Smooth muscle cell (in vitro differentiated cells): ENCODE data around the gene PTPRZ1. TPM values are rescaled to one million over a fixed set of nuclear protein-coding genes. Genes with fewer than 3 reads are reported as not detected.

Experiments
- DNase-seq: peaks from one replicate; lab custom pipeline; 2025; ENCODE audit not compliant: unreplicated experiment; lab: John Stamatoyannopoulos, UW
- H2AFZ ChIP-seq: fragments of 200-600 bp; sonication (generic); 2 replicates; pipeline ENCODE4 v1.6.0; 2016; ENCODE audit warnings: antibody characterized with exemption, low read depth, mild to moderate bottlenecking
- H3F3A ChIP-seq: fragments of 200-600 bp; sonication (generic); 2 replicates; pipeline ENCODE4 v1.6.0; 2017; ENCODE audit warnings: antibody characterized with exemption, low read depth
- H3K27ac ChIP-seq: fragments of 200-600 bp; sonication (generic); 2 replicates; pipeline ENCODE4 v1.5.1; 2016; ENCODE audit warnings: low read depth, mild to moderate bottlenecking
- H3K27me3 ChIP-seq: fragments of 200-600 bp; sonication (generic); 2 replicates; pipeline ENCODE4 v1.6.1; 2016; ENCODE audit warnings: low read depth, mild to moderate bottlenecking
- H3K36me3 ChIP-seq: fragments of 200-600 bp; sonication (generic); 2 replicates; pipeline ENCODE4 v1.5.1; 2016; ENCODE audit warnings: low read depth
- H3K4me1 ChIP-seq: fragments of 200-600 bp; sonication (generic); 2 replicates; pipeline ENCODE4 v1.5.1; 2016; ENCODE audit warnings: low read depth
- H3K4me2 ChIP-seq: fragments of 200-600 bp; sonication (generic); 2 replicates; pipeline ENCODE4 v1.6.0; 2016; ENCODE audit warnings: mild to moderate bottlenecking
- H3K4me3 ChIP-seq: fragments of 200-600 bp; sonication (generic); 2 replicates; pipeline ENCODE4 v1.5.1; 2016; ENCODE audit warnings: mild to moderate bottlenecking
- H3K79me2 ChIP-seq: fragments of 200-600 bp; sonication (generic); 2 replicates; pipeline ENCODE4 v1.6.0; 2016; ENCODE audit warnings: low read depth, mild to moderate bottlenecking
- H3K9ac ChIP-seq: fragments of 200-600 bp; sonication (generic); 2 replicates; pipeline ENCODE4 v1.6.0; 2016; ENCODE audit warnings: low read depth
- H3K9me3 ChIP-seq: fragments of 200-600 bp; sonication (generic); replicated peaks from 2 replicates; pipeline ENCODE4 v1.5.1; 2016; ENCODE audit warnings: low read depth
- H4K20me1 ChIP-seq: fragments of 200-600 bp; sonication (generic); 2 replicates; pipeline ENCODE4 v1.6.0; 2016; ENCODE audit warnings: low read depth
- WGBS: methylation state at CpG from one replicate; pipeline ENCODE4 v1.1.7; 2016; ENCODE audit warnings: low lambda C conversion rate; 5-methylcytosine and 5-hydroxymethylcytosine counted together
- polyA plus RNA-seq: library from polyadenylated mRNA; unstranded; fragments of >200 nt; fragmentation: Nextera tagmentation; extraction: Ambion mirVana; gene quantifications from 2 replicates; pipeline ENCODE4 v1.2.1, GENCODE V29; 2016
- total RNA-seq: library from RNA; depleted of rRNA; stranded (reverse); fragments of >200 nt; gene quantifications from 2 replicates; pipeline ENCODE4 v1.2.3, GENCODE V29; 2014
- TF ChIP-seq, protein P1 (sequence below): fragments of 200-600 bp; sonication (generic); IDR thresholded peaks from 2 replicates; pipeline ENCODE4 v1.5.1; 2017; ENCODE audit warnings: borderline replicate concordance, mild to moderate bottlenecking, antibody characterized with exemption; ENCODE audit not compliant: insufficient read depth, poor library complexity, severe bottlenecking

Gene PTPRZ1
- total and polyA plus RNA-seq, 2 experiments from 2014 or later, result 0.56 to 3.1 TPM

DNA sequence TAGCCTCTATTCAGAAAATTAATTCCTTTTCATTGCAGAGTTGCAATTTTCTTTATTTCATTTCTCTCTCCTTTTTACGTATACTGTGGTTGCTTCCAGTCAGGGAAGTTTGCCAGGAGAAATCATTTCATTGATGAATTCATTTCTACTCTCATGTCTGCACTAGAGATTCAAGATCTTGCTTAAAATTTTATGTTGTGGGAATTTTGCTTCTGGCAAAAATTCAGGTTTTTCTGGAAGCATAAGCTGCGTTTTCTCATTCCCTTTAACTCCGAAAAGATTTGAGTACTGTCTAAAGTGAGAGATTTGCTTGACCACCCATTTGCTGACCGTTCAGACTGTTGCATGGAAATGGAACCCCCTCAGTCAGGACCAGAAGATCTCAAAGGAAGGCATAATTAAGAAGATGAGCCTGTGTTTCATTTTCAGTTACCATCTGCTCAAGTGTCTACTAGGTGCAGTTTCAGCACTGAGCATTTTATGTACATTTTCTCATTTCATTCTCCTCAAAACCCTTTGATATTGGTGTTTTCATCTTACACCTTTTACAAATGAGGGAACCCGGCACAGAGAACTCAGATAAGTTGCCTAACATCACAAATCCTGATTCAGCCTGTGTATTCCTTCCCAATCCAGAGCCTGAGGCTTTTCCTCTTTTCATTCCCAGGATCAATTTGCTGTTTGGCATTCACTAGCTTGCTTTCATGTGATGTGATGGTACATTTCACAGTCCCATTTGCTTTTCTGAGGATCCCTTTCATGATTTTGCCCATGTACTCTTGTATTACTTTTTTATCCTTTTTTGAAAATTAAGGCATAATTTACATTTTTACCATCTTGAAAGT lies 3.9 kb downstream of the PTPRZ1 start:
- 72% methylated on average over 5 of the region's 5 CpGs for WGBS

DNA sequence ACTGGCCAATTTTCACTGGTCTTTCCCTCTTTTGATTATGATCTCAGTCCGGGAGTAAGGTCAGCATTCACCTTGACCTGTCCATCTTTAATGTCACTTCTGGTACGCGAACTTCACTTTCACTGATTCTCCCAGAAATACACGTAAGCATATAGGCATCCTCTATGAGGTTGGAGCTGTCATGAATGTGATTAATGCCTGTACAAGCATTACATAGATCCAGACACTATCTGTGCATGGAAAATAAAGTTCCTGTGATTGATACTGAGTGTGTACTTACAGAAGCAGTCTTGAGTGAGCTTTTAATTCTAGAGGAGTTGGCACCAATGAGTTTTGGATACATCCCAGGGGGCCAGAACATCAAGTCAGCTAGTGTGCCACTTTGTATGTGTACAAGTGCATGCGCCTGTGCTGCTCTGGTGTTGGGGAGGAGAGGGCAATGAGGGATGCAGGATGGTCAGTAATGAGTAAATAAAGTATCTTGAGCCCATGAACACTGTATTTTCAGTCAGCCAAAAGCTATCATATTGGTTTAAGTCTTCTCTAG lies 6.0 kb downstream of the PTPRZ1 start:
- Histone ChIP-seq H4K20me1 (no peaks in the 10 kb centered on the region), H3K9me3 (no peaks in the 10 kb centered on the region), H3K79me2 (no peaks in the 10 kb centered on the region), H3K4me3 (no peak overlapping the region), H3K36me3 (no peaks in the 10 kb centered on the region), H2AFZ (no peak overlapping the region), H3K27ac (no peak overlapping the region), H3K4me2 (no peak overlapping the region), H3K4me1 (peaks cover 28% of the 10 kb centered on the region), H3K9ac (no peak overlapping the region), H3K27me3 (peaks cover 30% of the 10 kb centered on the region), H3F3A (no peaks in the 10 kb centered on the region)
- WGBS, result 92% methylated on average over 5 of the region's 5 CpGs
- TF ChIP-seq, protein P1, sequence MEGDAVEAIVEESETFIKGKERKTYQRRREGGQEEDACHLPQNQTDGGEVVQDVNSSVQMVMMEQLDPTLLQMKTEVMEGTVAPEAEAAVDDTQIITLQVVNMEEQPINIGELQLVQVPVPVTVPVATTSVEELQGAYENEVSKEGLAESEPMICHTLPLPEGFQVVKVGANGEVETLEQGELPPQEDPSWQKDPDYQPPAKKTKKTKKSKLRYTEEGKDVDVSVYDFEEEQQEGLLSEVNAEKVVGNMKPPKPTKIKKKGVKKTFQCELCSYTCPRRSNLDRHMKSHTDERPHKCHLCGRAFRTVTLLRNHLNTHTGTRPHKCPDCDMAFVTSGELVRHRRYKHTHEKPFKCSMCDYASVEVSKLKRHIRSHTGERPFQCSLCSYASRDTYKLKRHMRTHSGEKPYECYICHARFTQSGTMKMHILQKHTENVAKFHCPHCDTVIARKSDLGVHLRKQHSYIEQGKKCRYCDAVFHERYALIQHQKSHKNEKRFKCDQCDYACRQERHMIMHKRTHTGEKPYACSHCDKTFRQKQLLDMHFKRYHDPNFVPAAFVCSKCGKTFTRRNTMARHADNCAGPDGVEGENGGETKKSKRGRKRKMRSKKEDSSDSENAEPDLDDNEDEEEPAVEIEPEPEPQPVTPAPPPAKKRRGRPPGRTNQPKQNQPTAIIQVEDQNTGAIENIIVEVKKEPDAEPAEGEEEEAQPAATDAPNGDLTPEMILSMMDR, result no peak
- DNase-seq, result no peak

More for the DNA sequence above, 3.9 kb downstream of the PTPRZ1 start:
- H3K9me3 ChIP-seq, result no peaks in the 10 kb centered on the region
- no peak overlapping the region for H3K27ac ChIP-seq
- H3K4me3 ChIP-seq, result no peak overlapping the region
- no peaks in the 10 kb centered on the region for H3F3A ChIP-seq
- H3K27me3 ChIP-seq, result peaks cover 52% of the 10 kb centered on the region
- H2AFZ ChIP-seq, result no peak overlapping the region
- DNase-seq, result no peak
- TF ChIP-seq, protein P1, result no peak
- H3K4me1 ChIP-seq, result peaks cover 29% of the 10 kb centered on the region
- no peaks in the 10 kb centered on the region for H3K79me2 ChIP-seq
- no peak overlapping the region for H3K9ac ChIP-seq
- H3K36me3 ChIP-seq, result no peaks in the 10 kb centered on the region
- H3K4me2 ChIP-seq, result no peak overlapping the region
- H4K20me1 ChIP-seq, result no peaks in the 10 kb centered on the region

DNA sequence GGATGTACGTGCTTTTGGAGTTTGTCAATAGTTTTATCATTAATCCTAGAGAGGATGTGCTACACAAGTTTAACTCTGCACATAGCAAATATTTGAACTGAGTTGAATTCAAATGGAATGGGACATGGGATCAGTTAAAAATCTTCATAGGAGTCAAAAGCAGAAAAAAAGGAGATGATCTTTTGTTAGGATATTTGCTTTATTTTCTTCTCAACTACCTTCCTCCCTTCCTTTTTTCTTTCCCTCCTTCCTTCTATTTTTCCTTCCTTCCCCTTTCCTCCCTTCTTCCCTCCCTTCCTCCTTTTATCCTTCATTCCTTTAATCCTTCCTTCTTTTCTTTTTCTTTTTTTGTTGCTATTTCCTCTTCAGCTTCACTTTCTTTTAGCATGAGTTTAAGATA lies 6.6 kb downstream of the PTPRZ1 start:
- no peaks in the 10 kb centered on the region for H3K79me2 ChIP-seq
- no peak overlapping the region for H3K9ac ChIP-seq
- peaks cover 25% of the 10 kb centered on the region for H3K4me1 ChIP-seq
- H3K4me2 ChIP-seq, result no peak overlapping the region
- no peak overlapping the region for H2AFZ ChIP-seq
- DNase-seq, result no peak
- TF ChIP-seq, protein P1, result no peak
- H3K9me3 ChIP-seq, result no peaks in the 10 kb centered on the region
- 75% methylated on average over 1 of the region's 1 CpG for WGBS
- no peak overlapping the region for H3K4me3 ChIP-seq
- H4K20me1 ChIP-seq, result no peaks in the 10 kb centered on the region
- peaks cover 25% of the 10 kb centered on the region for H3K27me3 ChIP-seq
- H3F3A ChIP-seq, result no peaks in the 10 kb centered on the region
- no peaks in the 10 kb centered on the region for H3K36me3 ChIP-seq
- no peak overlapping the region for H3K27ac ChIP-seq
